GM18873 (cell line): ENCODE results near the gene PBX3.

Experiments used
- ATAC-seq: cut with Tn5 transposase; IDR thresholded peaks from one replicate; pipeline ENCODE4 v1.9.1; 2021; ENCODE audit warnings: mild to moderate bottlenecking, moderate library complexity, moderate number of reproducible peaks; ENCODE audit not compliant: unreplicated experiment, low FRiP score

The PBX3 gene

DNA sequence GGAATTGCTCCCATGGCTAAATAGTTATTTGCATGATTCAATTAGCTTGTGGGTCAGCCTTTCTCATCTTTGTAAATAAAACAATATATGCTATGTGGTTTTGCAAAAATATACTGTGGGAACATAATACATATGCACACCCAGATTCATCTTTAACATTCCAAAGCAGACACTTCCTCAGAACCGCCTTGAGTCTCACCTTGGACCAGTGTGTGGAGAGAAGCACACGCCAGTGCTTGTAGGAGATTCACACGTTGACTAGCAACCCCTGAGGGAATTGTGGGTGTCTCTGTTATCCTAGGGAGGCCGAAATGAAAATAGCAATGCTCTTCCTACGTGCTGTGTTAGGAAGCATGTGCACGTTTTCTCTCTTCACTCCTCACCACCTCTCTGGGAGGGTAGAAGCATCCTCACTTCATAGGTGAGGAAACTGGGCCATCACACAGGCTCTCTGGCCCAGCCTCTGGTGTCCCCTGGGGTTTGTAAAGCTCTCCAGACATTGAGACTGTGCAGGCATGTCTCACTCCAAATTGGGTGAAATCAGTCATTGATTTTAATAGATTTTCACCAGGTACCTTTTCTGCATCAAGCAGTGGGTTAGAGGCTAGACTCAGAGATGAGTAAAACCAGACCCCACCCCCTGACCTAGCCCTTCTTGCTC, 221.7 kb downstream of the PBX3 start:
- no peak for ATAC-seq

DNA sequence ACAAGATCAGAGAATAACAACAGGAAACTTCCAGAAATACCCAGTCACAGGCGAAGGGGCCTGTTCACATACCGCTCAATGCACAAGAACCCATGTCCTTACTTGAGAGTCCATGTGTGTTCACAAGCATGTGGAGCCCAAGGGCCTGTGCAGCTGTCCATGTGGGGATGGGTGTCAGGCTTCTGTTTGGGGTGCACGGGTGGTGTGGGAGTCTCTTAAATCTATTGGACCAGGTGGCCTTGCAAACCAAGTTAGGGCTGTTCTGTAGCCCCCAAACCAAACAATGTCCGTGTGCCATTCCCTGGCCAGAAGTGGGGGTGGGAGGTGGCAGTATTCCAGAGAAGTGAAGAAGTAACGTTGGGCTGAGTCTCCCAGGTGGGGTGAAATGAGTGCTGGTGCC, 222.3 kb downstream of the PBX3 start:
- ATAC-seq = no peak

DNA sequence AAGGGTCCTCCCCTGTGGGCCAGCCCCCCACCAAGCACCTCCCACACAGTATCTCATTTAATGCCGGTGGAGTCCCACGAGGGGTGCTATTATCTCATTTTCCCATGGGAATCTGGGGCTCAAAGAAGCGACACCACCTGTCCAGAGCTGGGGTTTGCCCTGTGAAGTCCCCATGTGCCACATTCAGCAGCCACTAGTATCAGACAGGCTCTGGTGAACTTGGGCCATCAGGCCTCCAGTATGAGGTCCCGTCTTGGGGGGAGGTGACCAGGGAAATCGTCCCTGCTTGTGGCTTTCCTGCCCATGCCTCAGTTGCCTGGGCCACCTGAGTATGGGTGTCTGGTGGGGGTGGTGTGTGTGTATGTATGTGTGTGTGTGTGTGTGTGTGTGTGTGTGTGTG, 222.7 kb downstream of the PBX3 start:
- no peak for ATAC-seq

DNA sequence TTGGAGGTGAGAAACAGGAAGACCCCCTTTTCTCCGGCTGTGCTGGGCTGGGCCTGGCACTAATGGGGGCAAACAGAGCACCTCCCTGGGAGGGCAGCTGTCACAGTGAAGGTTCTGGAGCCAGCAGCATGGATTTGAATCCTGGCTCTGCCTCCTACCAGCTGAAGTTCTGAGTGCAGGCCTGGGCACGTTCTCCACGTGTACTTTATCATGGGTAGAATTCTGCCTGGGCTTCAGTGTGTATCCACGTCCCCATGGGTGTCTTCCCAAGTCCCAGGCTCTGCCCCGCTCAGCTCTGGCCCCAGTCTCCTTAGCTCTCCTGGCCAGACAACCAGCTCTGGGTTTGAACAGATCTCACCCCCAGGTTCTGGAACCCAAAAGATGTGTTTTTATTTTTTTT, 223.2 kb downstream of the PBX3 start:
- ATAC-seq = no peak

DNA sequence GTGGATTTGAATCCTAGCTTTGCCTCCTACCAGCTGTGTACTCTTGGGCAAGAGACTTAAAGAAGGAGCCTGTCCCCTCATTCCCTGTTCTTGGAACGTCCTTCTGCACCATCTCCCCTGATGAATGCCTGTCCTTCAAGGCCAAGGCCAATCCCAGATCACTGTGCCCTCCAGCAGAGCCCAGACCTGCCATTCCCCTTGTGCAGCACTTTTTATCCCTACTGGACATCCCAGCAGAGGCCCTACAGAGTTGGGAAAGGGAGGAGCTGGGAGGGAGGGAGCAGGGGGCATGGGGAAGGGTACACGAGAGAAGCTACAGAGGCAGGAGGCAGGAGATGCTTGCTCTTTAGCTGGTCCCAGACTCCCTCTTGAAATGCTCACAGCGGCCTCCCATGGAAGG, 223.9 kb downstream of the PBX3 start:
- no peak for ATAC-seq

DNA sequence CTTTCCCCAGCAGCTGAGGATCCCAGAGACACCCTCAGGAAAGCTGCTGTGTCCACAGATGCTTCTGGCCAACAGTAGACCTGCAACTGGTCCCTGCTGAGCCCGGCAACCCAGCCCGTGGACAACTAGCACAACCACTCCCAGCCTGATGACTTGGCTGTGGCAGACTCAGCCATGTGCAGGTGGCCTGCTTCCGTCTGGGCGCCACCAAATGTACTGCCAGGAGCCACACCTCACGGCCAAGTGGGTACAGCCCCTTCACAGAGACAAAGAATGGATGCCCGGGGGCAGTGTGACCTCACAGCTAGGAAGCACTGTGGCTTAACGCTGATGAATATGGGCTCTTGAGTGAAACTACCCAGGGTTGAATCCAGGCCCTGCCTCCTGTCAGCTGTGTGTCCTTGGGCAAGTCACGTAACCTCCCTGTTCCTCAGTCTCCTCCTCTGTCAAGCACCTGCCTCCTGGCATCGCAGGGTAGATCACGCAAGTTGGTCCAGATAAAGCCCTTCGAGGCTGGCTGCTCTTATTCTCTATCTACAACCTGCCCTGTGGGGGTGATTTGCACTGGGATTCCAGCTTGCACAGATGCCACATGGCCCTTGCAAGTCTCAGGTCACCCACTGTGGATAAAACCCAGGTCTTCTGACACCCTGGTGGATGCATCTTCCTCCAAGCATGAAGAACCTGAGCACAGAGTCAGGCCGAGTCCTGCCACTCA, 225.0 kb downstream of the PBX3 start:
- ATAC-seq = no peak

DNA sequence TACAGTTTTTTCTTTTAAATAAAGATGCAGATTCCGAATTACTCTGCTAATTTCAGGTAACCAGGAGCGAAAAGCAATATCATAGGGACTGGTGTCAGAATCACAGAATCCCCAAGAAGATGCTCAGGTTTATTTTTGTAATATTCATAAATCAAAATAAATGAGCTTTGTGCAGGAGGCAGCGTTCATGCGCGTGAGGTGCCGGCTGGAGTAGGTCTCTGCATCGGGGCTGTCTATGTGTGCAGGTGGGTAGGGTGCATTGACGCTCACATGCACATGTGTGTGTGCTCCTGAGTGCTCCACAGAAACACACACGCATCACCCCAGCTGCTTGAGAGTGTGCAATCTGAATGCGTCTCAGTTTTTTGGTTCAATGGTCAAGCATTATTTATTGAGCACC, 226.4 kb downstream of the PBX3 start:
- ATAC-seq = no peak

DNA sequence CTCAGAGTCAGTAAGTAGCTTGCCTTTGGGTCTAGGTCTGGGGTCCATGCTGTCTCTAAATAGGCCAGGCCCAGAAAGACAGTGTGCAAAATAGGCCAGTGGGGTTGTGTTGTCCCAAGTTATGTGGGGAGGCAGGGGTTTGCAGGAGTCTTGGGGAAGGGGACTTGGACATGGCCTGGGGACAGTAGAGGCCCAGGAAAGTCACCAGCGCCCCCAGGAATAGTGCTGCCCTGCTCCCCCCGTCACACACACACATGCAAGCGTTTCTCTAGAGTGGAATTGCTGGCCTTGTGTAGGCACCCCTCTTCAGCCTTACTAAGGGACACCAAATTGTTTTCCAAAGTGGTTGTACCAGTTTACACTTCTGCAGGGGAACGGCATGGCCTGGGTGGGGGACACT, 227.5 kb downstream of the PBX3 start:
- no peak for ATAC-seq

DNA sequence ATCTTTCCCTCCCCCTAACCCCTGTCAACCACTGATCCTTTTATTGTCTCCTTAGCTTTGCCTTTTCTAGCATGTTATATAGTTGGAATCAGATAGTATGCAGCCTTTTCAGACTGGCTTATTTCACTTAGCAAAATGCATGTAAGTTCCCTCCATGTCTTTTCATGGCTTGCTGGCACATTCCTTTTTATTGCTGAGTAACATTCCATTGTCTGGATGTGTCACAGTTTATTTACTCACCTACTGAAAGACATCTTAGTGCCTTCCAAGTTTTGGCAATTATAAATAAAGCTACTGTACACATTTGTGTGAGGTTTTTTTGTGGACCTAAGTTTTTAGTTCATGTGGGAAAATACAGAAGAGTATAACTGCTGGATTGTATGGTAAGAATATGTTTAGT, 230.1 kb downstream of the PBX3 start:
- ATAC-seq = no peak

DNA sequence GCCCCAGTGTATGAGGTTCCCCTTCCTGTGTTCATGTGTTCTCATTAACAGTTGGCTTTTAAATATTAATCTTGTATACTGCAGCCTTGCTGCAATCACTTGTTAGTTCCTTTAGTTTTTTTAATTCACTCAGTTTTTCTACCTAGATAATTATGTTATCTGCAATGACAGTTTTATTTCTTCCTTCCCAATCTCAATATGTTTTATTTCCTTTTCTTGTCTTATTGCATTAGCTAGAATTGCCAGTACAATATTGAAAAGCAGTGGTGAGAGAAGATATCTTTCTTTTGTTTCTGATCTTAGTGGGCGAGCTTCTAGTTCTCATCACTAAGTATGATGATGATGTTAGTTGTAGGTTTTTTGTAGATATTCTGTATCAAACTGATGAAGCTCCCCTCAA, 232.2 kb downstream of the PBX3 start:
- no peak for ATAC-seq

DNA sequence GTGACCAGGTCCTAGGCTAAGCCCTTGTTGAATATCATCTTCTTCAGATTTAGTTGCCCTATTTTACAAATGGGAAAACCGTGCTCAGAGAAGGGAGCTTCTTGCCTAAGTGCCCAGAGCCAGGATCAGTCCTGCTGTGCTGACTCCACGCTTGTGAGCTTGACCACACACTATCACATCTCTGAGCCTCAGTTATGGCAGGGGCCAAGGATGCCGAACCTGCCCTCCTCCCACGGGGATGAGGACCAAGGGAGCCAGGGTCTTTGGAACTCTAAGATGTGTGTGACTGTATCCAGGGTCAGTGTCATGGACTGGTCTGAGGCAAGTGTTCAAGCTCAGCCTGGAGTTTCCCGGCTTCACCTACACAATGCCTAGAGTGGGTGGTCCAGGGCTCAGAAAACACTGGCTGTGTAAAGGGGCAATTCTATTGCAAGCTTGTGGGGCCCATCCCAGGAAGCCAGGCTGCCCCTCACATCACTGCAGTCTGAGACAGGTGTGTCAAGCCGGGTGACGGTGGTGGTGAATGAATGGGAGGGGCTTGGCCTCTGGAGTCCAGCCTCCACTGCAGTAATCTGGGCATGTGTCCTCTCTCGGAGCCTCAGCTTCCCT, 235.7 kb downstream of the PBX3 start:
- ATAC-seq = no peak

DNA sequence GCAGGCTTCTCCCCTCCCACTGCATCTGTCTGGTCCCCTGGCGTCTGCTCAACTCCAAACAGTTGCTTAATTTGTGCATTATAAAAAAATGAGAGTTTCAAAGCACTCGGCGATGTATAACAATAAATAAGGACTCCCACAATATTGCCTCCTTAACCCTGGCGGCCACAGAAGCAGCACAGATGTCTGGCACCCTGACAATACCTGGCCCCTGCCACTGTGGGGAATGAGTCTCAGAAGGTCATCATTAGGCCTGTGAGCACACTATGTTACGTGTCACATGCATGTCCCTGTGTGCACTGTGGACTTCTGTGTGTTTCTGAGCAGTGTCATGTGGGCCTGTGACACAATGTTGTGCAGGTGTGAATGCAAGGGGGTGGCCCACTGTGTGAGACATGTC, 236.5 kb downstream of the PBX3 start:
- ATAC-seq = no peak

DNA sequence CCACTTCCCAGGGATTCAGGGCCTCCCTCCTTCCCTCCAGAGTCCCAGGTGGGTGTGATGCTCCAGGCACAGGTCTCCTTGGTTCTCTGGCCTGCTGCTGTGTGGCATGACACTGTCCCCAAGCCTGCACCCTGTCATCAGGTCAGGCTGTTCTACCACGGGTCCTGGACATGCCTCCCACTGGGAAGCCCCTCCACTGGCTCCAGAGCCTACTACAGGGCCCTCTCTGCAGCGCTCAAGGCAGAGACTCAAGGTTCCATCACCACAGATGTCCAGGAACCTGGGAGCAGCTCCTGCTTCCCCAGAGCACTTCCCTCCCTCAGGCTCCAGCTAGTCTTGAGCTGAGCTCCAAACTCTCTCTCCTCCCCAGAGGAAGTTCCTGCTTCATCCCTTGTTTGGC, 237.3 kb downstream of the PBX3 start:
- ATAC-seq = no peak

DNA sequence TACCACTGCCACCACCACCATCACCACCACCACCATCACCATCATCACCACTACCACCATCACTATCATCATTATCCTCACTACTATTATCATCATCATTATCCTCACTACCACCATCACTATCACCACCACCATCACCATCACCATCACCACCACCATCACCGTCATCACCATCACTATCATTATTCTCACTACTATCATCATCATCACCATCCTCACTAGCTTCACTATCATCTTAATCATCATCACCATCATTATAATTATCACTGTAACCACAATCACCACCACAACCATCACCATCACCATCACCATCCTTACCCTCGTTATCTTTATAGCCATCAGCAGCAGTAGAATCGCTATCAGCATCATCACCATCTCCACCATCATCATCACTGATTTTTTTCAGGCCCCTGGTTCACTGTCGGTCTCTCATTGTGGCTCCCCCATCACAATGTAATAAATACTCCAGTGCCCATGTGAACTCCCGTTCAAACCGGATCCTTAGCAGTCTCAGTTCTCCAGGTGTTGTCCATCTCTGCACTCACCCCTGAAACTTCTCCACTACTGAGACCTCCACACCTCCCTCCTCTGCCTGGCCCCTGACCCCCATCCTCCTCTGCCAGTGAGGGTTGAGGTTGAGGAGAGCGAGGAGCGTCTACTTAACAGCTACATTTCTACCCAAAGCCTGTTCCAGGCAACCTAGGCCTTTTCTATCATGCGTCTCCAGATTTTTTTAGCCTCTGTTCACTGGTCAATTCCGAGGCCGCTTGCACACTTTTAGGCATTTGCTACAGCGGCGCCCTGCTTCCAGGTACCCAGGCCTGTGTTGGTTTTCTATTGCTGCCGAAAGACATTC, 238.2 kb downstream of the PBX3 start:
- ATAC-seq = no peak

DNA sequence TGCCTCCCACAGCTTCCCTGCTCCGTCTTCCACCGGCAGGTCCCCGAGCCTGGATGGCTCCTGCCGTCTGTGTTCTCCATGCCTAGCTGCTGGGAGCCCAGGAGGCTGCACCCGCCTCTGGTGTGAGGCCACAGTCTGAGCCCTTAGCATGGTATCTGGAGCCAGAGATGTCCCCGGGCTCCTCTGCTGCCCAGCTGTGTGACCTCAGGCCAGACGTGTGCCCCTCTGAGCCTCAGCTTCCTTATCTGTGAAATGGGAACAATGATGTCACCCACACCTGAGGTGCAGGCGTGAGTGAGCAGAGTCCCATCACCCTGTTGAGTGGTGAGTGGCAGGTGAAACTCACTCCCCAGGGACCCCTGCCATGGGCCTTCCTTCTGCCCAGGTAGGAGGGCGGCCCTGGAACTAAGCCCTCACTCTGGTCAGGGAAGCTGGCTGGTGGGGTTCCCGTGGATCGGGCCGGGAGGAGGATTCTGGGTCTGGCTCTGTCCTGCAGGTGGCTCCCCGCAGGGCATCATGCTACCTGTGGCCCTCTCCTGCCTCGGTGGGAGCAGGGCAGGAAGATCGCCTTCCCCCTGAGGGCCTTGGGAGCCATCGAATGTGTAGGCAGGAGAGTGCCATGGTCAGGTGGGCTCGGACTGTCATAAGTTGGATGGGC, 239.0 kb downstream of the PBX3 start:
- ATAC-seq = no peak

DNA sequence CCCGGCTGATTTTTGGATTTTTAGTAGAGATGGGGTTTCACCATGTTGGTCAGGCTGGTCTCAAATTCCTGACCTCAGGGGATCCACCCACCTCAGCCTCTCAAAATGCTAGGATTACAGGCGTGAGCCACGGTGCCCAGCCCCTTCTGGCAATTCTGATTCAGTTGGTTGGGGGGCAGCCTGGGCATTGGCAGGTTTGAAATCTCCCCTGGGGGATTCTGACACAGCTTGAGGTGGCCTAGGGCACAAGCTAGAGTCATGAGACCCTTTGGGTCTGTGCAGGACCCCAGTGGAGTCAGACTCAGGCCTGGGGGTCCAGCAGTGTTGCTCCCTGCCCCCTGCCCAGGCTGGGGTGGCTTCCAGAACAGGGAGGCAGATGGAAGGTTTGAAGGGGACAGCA, 239.8 kb downstream of the PBX3 start:
- no peak for ATAC-seq

DNA sequence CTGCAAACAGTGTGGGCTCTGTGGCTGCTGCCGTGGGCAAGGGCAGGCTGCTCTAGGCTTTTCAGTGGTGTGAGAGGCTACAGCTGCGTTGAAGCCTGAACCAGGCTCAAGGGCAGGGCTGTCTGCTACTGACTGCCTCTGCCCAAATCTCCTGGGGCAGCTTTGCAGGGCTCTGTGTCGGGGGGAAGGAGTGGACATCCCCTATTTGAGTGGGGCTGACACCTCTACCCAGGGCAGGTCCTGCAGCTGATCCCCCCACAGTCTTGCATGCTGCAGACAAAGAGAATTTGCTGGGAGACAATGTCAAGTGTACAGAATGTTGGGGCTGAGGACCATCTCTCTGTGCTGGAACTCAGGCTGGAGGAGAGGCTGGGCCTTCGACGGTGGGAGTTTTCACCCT, 240.2 kb downstream of the PBX3 start:
- ATAC-seq = no peak

DNA sequence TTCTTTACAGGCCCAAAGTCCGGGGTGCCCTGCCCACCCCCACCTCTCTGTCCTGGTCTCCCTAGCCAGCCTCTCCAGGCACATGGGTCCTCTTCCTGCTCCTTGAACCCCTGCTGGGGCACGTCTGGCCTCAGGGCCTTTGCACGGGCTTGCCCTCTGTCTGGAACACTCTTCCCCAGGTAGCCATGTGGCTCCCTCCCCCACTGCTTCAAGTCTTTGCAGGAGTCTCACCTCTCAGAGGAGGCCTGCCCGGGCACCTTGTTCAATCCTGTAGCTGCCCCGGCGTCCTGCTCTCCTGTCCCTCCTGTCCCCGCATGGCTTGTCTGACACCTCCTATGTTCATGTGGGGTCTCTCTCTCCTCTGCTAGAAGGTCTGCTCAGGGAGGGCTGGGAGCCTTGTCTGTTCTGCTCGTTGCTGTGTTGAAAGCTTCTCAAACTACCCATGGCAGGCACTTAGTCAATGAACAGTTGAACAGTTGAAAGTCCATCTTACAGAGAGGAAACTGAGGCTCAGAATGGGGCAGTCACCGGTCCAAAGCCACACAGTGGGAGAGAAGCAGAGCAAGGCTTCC, 241.4 kb downstream of the PBX3 start:
- ATAC-seq = no peak

DNA sequence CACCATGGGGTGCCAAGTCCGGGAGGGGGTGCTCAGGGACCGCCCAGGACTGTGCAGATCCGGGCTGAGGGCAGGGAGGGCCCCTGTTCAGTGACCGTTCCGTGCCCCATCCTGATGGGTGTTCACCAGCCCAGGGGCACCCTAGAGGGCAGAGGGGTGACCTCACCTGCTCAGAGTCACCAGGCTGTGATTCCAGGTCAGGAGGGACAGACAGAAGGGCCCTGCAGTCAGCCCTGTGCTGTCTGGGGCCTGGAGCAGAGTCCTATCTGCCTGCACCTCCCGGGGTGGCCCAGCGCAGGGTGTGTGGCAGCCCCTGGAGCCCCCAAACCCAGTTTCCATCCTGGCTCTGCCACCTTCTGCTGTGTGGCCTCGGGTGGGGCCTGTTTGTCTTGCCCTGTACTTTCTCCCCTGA, 241.9 kb downstream of the PBX3 start:
- no peak for ATAC-seq

DNA sequence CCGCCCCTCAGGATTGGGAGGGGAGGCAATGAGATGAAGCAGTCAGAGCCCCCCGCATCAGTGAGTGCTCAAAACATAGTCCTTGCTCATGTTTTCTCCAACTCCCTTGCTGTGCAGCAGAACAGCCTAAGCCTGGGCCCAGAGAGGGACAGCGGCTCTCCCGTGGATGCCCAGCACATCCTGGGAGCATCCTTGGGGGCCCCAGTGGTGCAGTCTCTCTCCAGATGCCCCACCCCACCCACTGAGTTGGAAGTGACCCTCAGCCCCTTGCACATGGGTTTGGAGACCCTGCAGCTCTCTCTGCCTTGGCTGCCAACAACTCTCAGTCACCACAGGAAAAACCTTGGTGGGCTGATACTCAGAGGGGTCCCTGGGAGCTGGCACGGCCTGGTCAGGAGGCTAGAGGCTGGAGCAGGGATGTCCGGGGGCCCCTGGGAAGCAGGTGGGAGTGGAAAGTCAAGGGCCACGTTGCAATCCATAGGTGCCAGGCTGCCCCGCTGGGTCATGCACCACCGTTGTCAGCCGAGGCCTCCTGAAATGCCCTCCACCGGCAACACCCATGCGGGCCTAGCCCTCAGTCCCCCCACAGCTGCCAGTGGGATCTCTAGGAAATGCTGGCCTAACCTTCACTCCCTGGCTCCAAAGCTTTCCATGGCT, 242.5 kb downstream of the PBX3 start:
- no peak for ATAC-seq
